ENCODE measurements around the gene AMZ1. TPM values are rescaled to one million over a fixed set of nuclear protein-coding genes. Genes with fewer than 3 reads are reported as not detected.
"Not testable (repeated sequence)": the region's sequence is repeated elsewhere in the genome, so short reads cannot be mapped to it uniquely, and the experiment has no call there.

The AMZ1 gene
- total RNA-seq, 2 donors from 2014 or later, result 0.32 to 0.76 TPM

- H3K4me3 Mint-ChIP-seq, result no peak overlapping the region
- no peaks in the 10 kb centered on the region for H3K9me3 ChIP-seq (ENCODE audit: control insufficient read depth, low read length, poor library complexity, severe bottlenecking)
- H3K36me3 Mint-ChIP-seq (ENCODE audit: low read depth), result no peaks in the 10 kb centered on the region
- peaks cover 7% of the 10 kb centered on the region for H3K4me1 Mint-ChIP-seq
- no peak for DNase-seq
- H3K27ac Mint-ChIP-seq, result no peak overlapping the region
- H3K27me3 Mint-ChIP-seq, result peaks cover 25% of the 10 kb centered on the region
- ATAC-seq, result no peak
These were observed 21.3 kb upstream of the AMZ1 start for GRCh38 chr7:2666588-2667250.

DNA sequence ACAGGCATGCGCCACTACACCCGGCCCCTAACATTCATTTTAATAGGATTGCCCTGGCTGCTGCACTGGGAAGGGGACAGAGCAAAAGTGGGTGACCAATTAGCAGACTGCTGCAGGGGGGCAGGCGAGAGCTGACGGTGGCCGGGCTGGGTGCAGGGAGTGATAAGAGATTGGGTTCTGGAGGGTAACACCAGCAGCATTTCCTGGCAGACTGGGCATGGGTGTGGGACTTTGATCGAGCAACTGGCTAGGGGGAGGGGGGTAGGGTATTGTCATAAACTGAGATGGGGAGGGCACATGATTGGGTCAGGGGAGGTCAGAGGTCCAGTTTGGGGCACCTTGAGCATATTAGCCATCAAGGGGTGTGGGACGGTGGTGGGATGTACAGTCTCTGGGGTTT, 20.2 kb upstream of the AMZ1 start:
- no peak for ATAC-seq
- peaks cover 25% of the 10 kb centered on the region for H3K27me3 Mint-ChIP-seq
- no peak overlapping the region for H3K27ac Mint-ChIP-seq
- no peaks in the 10 kb centered on the region for H3K36me3 Mint-ChIP-seq (ENCODE audit: low read depth)
- DNase-seq, result no peak
- no peaks in the 10 kb centered on the region for H3K9me3 ChIP-seq (ENCODE audit: control insufficient read depth, low read length, poor library complexity, severe bottlenecking)
- H3K4me1 Mint-ChIP-seq, result peaks cover 7% of the 10 kb centered on the region
- H3K4me3 Mint-ChIP-seq, result no peak overlapping the region

DNA sequence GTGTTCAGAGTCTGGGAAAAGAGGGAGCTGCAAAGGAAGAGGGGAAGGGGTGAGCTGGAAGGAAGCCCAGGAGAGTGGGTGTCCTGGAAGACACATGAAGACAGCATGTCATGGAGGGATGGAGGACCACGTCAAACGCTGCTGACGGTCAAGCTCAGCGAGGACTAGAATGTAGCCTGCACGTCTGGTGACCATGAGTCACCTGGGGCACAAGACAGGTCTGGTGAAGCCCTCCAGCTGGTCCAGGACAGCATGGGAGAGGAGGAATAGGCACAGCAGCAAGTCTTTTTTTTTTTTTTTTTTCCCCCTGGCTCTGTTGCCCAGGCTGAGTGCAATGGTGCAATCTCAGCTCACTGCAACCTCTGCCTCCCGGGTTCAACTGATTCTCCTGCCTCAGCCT, 19.6 kb upstream of the AMZ1 start:
- H3K4me3 Mint-ChIP-seq, result no peak overlapping the region
- ATAC-seq, result no peak
- DNase-seq, result no peak
- H3K9me3 ChIP-seq (ENCODE audit: control insufficient read depth, low read length, poor library complexity, severe bottlenecking), result no peaks in the 10 kb centered on the region
- H3K4me1 Mint-ChIP-seq, result peaks cover 7% of the 10 kb centered on the region
- no peak overlapping the region for H3K27ac Mint-ChIP-seq
- peaks cover 25% of the 10 kb centered on the region for H3K27me3 Mint-ChIP-seq
- H3K36me3 Mint-ChIP-seq (ENCODE audit: low read depth), result no peaks in the 10 kb centered on the region

DNA sequence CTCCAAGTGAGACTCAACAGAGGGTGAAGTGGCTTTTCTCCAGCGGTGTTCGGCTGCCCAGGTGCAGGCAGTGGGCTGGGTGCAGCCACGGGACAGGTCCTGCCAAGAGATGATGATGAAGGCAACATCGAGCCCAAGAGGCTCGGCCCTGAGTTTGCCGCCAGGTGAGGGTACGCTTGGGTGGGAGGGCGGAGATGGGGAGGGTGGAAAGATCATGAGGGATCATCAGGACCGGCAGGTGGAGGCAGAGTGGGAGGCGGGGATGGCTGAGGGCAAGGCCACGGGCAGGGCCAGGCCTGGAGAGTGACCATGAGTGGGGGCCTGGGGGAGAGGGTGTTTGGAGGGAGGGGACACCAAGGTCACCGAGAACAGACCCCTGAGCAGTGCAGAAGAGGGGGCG, 17.8 kb upstream of the AMZ1 start:
- no peak overlapping the region for H3K4me3 Mint-ChIP-seq

GRCh38 chr7:2670720-2671391, 17.1 kb upstream of the AMZ1 start:
- peak; percentile 47 to 58 (median 56) for DNase-seq
- Mint-ChIP-seq H3K36me3 (ENCODE audit: low read depth) (no peaks in the 10 kb centered on the region), H3K27ac (no peak overlapping the region), H3K27me3 (peaks cover 25% of the 10 kb centered on the region), H3K4me1 (peaks cover 7% of the 10 kb centered on the region), H3K4me3 (peak overlapping the region; percentile 69)
- ATAC-seq, result peak; percentile 88
- H3K9me3 ChIP-seq (ENCODE audit: control insufficient read depth, low read length, poor library complexity, severe bottlenecking), result no peaks in the 10 kb centered on the region

More for the DNA sequence above, 17.8 kb upstream of the AMZ1 start:
- H3K9me3 ChIP-seq (ENCODE audit: control insufficient read depth, low read length, poor library complexity, severe bottlenecking), result no peaks in the 10 kb centered on the region
- Mint-ChIP-seq H3K4me1 (peaks cover 7% of the 10 kb centered on the region), H3K27me3 (peaks cover 25% of the 10 kb centered on the region), H3K27ac (no peak overlapping the region), H3K36me3 (ENCODE audit: low read depth) (no peaks in the 10 kb centered on the region)
- no peak for ATAC-seq
- no peak for DNase-seq

GRCh38 chr7:2673214-2673613, 14.8 kb upstream of the AMZ1 start:
- H3K4me3 Mint-ChIP-seq; H3K9me3 ChIP-seq (ENCODE audit: control insufficient read depth, low read length, poor library complexity, severe bottlenecking); H3K36me3 Mint-ChIP-seq (ENCODE audit: low read depth); DNase-seq; H3K4me1 Mint-ChIP-seq; ATAC-seq; H3K27ac Mint-ChIP-seq: not testable (repeated sequence)
- peaks cover 12% of the 10 kb centered on the region for H3K27me3 Mint-ChIP-seq

DNA sequence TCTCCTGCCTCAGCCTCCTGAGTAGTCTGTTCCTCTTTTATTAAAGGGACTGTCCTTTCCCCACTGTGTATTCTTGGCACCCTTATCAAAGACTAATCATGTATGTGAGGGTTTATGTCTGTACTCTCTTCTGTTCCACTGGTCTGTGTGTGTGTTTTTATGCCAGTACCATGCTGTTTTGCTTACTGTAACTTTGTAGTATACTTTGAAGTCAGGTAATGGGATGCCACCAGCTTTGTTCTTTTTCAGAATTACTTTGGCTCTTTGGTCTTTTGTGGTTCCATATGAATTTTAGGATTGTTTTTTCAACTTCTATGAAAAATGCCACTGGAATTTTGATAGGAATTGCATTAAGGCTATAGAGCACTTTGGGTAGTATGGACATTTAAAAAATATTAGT, 14.1 kb upstream of the AMZ1 start:
- peaks cover 10% of the 10 kb centered on the region for H3K27me3 Mint-ChIP-seq
- H3K4me3 Mint-ChIP-seq, result no peak overlapping the region
- ATAC-seq (no peak), DNase-seq (no peak)
- H3K36me3 Mint-ChIP-seq (ENCODE audit: low read depth), result no peaks in the 10 kb centered on the region
- H3K9me3 ChIP-seq (ENCODE audit: control insufficient read depth, low read length, poor library complexity, severe bottlenecking), result no peaks in the 10 kb centered on the region
- no peak overlapping the region for H3K27ac Mint-ChIP-seq
- H3K4me1 Mint-ChIP-seq, result peaks cover 7% of the 10 kb centered on the region

- no peak overlapping the region for H3K4me3 Mint-ChIP-seq
- H3K36me3 Mint-ChIP-seq (ENCODE audit: low read depth), result no peaks in the 10 kb centered on the region
- H3K4me1 Mint-ChIP-seq, result peaks cover 7% of the 10 kb centered on the region
- DNase-seq (no peak), ATAC-seq (no peak)
- peaks cover 17% of the 10 kb centered on the region for H3K27me3 Mint-ChIP-seq
- H3K27ac Mint-ChIP-seq, result no peak overlapping the region
- no peaks in the 10 kb centered on the region for H3K9me3 ChIP-seq (ENCODE audit: control insufficient read depth, low read length, poor library complexity, severe bottlenecking)
These were observed 12.7 kb upstream of the AMZ1 start for GRCh38 chr7:2675256-2675764.

- ATAC-seq; H3K9me3 ChIP-seq (ENCODE audit: control insufficient read depth, low read length, poor library complexity, severe bottlenecking); H3K4me1 Mint-ChIP-seq; DNase-seq; H3K27ac Mint-ChIP-seq; H3K4me3 Mint-ChIP-seq; H3K36me3 Mint-ChIP-seq (ENCODE audit: low read depth): not testable (repeated sequence)
- H3K27me3 Mint-ChIP-seq, result peaks cover 12% of the 10 kb centered on the region
These were observed 11.4 kb upstream of the AMZ1 start for GRCh38 chr7:2676576-2676975.

- not testable (repeated sequence) for H3K4me1 Mint-ChIP-seq; DNase-seq; ATAC-seq; H3K27ac Mint-ChIP-seq; H3K9me3 ChIP-seq (ENCODE audit: control insufficient read depth, low read length, poor library complexity, severe bottlenecking); H3K36me3 Mint-ChIP-seq (ENCODE audit: low read depth); H3K4me3 Mint-ChIP-seq
- H3K27me3 Mint-ChIP-seq, result peaks cover 20% of the 10 kb centered on the region
These were observed 9.5 kb upstream of the AMZ1 start for GRCh38 chr7:2678454-2678853.

DNA sequence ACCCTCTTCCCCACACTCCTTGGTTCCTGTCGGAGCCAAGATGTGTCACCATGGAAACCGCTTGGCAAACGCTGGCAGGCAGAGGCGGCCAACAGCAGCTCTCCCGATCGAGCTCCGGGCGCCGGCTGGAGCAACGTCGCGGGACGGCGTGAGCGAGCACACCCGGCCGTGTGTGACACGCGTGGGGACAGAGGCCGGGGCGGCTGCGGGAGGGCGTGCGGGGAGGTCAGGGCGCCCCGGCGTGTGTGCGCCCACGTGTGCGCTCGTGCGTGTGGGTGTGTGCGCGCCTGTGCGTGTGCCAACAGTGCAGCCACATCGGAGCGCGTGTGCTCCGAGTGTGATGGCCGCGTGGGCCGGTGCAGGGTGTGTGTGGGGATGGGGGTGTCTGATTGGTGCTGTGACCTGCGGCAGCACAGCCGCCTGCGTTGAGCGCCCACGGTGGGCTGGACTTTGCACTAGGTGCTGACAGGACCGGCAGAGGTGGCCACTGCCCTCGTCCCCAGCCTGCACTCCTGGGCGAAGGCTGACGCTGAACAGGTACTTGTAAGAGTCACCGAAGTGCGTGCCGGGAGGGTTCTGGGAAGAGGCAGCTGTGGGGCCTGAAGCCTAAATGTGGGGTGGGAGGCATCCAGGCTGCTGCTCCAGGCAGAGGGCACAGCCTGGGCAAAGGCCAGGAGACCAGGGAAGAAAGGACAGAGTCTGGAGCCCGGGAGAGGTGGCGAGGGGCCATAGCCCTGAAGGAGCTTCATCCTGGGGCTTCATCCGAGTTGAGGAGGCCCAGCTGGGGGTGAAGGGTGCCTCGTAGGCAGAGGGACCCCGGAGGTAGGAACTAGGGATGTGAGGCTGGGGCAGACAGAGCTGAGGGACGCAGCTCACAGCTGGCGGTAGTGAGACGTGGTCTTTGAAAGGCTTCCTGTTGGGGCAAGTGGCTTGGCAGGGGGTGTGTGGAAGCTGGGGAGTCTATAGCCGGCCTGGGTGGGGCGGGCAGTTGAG, 8.6 kb upstream of the AMZ1 start:
- H3K4me3 Mint-ChIP-seq; ATAC-seq; H3K36me3 Mint-ChIP-seq (ENCODE audit: low read depth); H3K27ac Mint-ChIP-seq; H3K4me1 Mint-ChIP-seq; DNase-seq; H3K9me3 ChIP-seq (ENCODE audit: control insufficient read depth, low read length, poor library complexity, severe bottlenecking): not testable (repeated sequence)
- H3K27me3 Mint-ChIP-seq, result peaks cover 25% of the 10 kb centered on the region

DNA sequence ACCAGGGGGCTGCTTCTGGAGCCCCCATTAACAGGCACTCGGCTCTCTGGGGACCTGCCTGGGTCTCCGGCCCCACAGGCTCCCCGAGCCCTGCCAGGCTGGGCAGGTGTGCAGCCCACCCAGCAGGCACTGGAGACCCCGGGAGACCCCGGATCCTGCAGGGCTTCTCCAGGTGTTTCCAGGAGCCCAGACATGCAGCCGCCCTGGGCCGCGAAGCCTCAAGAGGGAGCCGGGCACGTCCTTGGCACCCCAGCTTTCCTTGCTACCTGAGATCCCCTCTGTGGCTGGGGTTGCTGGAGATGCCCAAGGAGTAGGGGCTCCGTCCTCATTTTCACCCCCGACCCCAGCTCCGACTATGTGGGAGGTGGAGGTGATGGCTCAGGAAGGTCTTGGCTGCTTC, 7.7 kb upstream of the AMZ1 start:
- peaks cover 26% of the 10 kb centered on the region for H3K27me3 Mint-ChIP-seq
- DNase-seq (no peak), ATAC-seq (no peak)
- no peak overlapping the region for H3K27ac Mint-ChIP-seq
- no peaks in the 10 kb centered on the region for H3K9me3 ChIP-seq (ENCODE audit: control insufficient read depth, low read length, poor library complexity, severe bottlenecking)
- no peak overlapping the region for H3K4me3 Mint-ChIP-seq
- H3K36me3 Mint-ChIP-seq (ENCODE audit: low read depth), result peaks cover 3% of the 10 kb centered on the region
- no peaks in the 10 kb centered on the region for H3K4me1 Mint-ChIP-seq

Measured in T-helper 17 cell (primary cell).